Measurements from ENCODE around the gene SLC22A5. TPM values are rescaled to one million over a fixed set of nuclear protein-coding genes. Genes with fewer than 3 reads are reported as not detected.

Gene SLC22A5
- total and polyA plus RNA-seq, 9 of the 15 experiments (the other 6 are each of a cell fraction or from before 2014, with no cell fraction given): 3.0 to 16.6 (median 8.3) TPM

DNA sequence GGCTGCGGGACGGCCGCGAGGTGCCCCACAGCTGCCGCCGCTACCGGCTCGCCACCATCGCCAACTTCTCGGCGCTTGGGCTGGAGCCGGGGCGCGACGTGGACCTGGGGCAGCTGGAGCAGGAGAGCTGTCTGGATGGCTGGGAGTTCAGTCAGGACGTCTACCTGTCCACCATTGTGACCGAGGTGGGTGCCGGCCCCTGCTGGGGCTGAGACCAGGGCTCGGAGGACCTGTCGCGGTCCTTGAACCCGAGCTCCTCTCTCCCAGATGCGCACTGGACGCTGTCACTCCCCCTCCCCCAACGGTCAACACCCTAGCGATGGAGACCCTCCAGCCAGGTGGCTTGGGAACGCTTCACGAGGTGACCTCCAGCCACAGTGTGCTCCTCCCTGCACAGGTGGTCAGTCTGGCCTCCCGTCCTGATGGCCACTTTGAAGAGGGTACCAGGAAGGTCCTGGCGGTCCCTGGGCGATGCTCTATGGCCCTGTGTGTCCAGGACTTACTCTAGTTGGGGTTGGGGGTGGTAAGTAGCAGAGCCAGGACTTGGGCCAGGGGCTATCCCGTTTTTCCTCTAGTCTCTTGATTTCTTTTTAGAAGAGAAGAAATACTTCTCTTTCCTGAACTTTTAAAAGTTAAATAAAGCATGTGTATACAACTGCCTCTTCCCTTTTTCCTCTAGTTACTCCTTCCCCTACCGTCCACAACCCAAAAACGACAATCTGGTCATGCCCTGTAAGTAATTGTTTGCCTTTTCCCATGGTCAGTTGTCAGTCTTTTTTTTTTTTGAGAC lies 866 bp downstream of the SLC22A5 start (continued):
- TF ChIP-seq NCOR1 (IDR thresholded peaks at IDR 0.05) (no peak), TSC22D4 (tag; IDR thresholded peaks at IDR 0.05) (no peak), TEAD4 (IDR thresholded peaks at IDR 0.05; ENCODE audit: low read length) (no peak), TEAD4 (CRISPR knock-in tag; IDR thresholded peaks at IDR 0.05; ENCODE audit: borderline replicate concordance) (peak; percentile 43; the same call in 1 of the 2 replicates), HNRNPUL1 (IDR thresholded peaks at IDR 0.05; ENCODE audit: low read length) (no peak), KDM1A (IDR thresholded peaks at IDR 0.05) (0 out of 4 replicates have a peak, but pooled peaks of 1 of the 2 experiments have one; percentile 23), YY1 (IDR thresholded peaks at IDR 0.05; ENCODE audit: borderline replicate concordance in 1 of 3, control insufficient read depth in 1 of 3, extremely low read depth in 1 of 3, insufficient read depth in 3 of 3, insufficient read length in 1 of 3, insufficient replicate concordance in 2 of 3, low read depth in 1 of 3, low read length in 2 of 3) (no peak), MAZ (CRISPR knock-in tag; conservative IDR thresholded peaks at IDR 0.05 in 1 of 2, IDR thresholded peaks at IDR 0.05 in 1 of 2) (0 out of 4 replicates have a peak, but pooled peaks of 1 of the 2 experiments have one; percentile 44), HNRNPL (IDR thresholded peaks at IDR 0.05; ENCODE audit: low read depth, low read length) (no peak; the same call in 1 of the 2 replicates), CEBPG (CRISPR knock-in tag; IDR thresholded peaks at IDR 0.05) (peak; percentile 55), CEBPG (tag; conservative IDR thresholded peaks at IDR 0.05 in 1 of 2, IDR thresholded peaks at IDR 0.05 in 1 of 2) (no peak), L3MBTL2 (IDR thresholded peaks at IDR 0.05) (no peak), JUN (IDR thresholded peaks at IDR 0.05; ENCODE audit: borderline replicate concordance, low read depth, low read length) (no peak), JUN (CRISPR knock-in tag; IDR thresholded peaks at IDR 0.05; ENCODE audit: borderline replicate concordance) (peak; percentile 41; the same call in 1 of the 2 replicates), NFIC (IDR thresholded peaks at IDR 0.05) (no peak), GABPB1 (CRISPR knock-in tag; IDR thresholded peaks at IDR 0.05) (0 out of 2 replicates have a peak, but pooled peaks have one; percentile 36), FIP1L1 (IDR thresholded peaks at IDR 0.05; ENCODE audit: low read depth, low read length, poor library complexity, severe bottlenecking) (no peak), IRF2 (CRISPR knock-in tag; IDR thresholded peaks at IDR 0.05) (no peak), ZBTB7A (IDR thresholded peaks at IDR 0.05; ENCODE audit: borderline replicate concordance, control insufficient read depth, low read depth, low read length) (0 out of 2 replicates have a peak, but pooled peaks have one; percentile 22), ARID2 (IDR thresholded peaks at IDR 0.05) (no peak)
- TF ChIP-seq, protein P1, sequence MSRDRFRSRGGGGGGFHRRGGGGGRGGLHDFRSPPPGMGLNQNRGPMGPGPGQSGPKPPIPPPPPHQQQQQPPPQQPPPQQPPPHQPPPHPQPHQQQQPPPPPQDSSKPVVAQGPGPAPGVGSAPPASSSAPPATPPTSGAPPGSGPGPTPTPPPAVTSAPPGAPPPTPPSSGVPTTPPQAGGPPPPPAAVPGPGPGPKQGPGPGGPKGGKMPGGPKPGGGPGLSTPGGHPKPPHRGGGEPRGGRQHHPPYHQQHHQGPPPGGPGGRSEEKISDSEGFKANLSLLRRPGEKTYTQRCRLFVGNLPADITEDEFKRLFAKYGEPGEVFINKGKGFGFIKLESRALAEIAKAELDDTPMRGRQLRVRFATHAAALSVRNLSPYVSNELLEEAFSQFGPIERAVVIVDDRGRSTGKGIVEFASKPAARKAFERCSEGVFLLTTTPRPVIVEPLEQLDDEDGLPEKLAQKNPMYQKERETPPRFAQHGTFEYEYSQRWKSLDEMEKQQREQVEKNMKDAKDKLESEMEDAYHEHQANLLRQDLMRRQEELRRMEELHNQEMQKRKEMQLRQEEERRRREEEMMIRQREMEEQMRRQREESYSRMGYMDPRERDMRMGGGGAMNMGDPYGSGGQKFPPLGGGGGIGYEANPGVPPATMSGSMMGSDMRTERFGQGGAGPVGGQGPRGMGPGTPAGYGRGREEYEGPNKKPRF (IDR thresholded peaks at IDR 0.05; ENCODE audit: low read depth, low read length): no peak
- TF ChIP-seq, protein P2, sequence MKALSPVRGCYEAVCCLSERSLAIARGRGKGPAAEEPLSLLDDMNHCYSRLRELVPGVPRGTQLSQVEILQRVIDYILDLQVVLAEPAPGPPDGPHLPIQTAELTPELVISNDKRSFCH (CRISPR knock-in tag; IDR thresholded peaks at IDR 0.05): no peak
- TF ChIP-seq, protein P2 (tag; IDR thresholded peaks at IDR 0.05): no peak
- TF ChIP-seq, protein P3, sequence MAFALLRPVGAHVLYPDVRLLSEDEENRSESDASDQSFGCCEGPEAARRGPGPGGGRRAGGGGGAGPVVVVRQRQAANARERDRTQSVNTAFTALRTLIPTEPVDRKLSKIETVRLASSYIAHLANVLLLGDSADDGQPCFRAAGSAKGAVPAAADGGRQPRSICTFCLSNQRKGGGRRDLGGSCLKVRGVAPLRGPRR (CRISPR knock-in tag; IDR thresholded peaks at IDR 0.05): no peak
- TF ChIP-seq, protein P4, sequence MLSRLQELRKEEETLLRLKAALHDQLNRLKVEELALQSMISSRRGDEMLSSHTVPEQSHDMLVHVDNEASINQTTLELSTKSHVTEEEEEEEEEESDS (CRISPR knock-in tag; IDR thresholded peaks at IDR 0.05): no peak
